SK-N-SH (cell line): ENCODE measurements around the gene MEI1. TPM values are rescaled to one million over a fixed set of nuclear protein-coding genes. Genes with fewer than 3 reads are reported as not detected.

Source experiments
- CHD2 ChIP-seq: fragments of 150-350 bp; IDR thresholded peaks from 2 replicates; pipeline ENCODE4 v1.6.1; 2018; ENCODE audit warnings: low read length; ENCODE audit not compliant: partially characterized antibody
- EP300 ChIP-seq, 2 experiments: IDR thresholded peaks; 2 replicates each; pipeline versions ENCODE4 v1.4.0 to v1.6.1; 2012; ENCODE audit warnings: borderline replicate concordance in 1 of 2, low read depth in 1 of 2, low read length in 1 of 2
- FOXM1 ChIP-seq: IDR thresholded peaks from 2 replicates; pipeline ENCODE4 v1.4.0; 2012; ENCODE audit warnings: low read depth, mild to moderate bottlenecking
- GABPA ChIP-seq: IDR thresholded peaks from 2 replicates; pipeline ENCODE4 v1.4.0; 2012; ENCODE audit warnings: low read depth, mild to moderate bottlenecking
- MAX ChIP-seq: IDR thresholded peaks from 2 replicates; pipeline ENCODE4 v1.4.0; 2012; ENCODE audit warnings: low read depth
- MEF2A ChIP-seq: IDR thresholded peaks from 2 replicates; pipeline ENCODE4 v1.4.0; 2012; ENCODE audit warnings: low read depth, borderline replicate concordance
- NFIC ChIP-seq: IDR thresholded peaks from 2 replicates; pipeline ENCODE4 v1.4.0; 2012; ENCODE audit warnings: borderline replicate concordance
- NRF1 ChIP-seq: IDR thresholded peaks from 2 replicates; pipeline ENCODE4 v1.6.1; 2012; ENCODE audit warnings: low read depth, mild to moderate bottlenecking, low read length
- RFX5 ChIP-seq: IDR thresholded peaks from 2 replicates; pipeline ENCODE4 v1.6.1; 2012; ENCODE audit warnings: mild to moderate bottlenecking, improper control_type of control experiment, low read length
- SIN3A ChIP-seq: IDR thresholded peaks from 2 replicates; pipeline ENCODE4 v1.6.1; 2012; ENCODE audit warnings: low read depth, mild to moderate bottlenecking, low read length, moderate library complexity, borderline replicate concordance
- TEAD4 ChIP-seq: IDR thresholded peaks from 2 replicates; pipeline ENCODE4 v1.4.0; 2012; ENCODE audit warnings: mild to moderate bottlenecking, borderline replicate concordance; ENCODE audit not compliant: insufficient read depth
- YY1 ChIP-seq: IDR thresholded peaks from 2 replicates; pipeline ENCODE4 v1.4.0; 2012; ENCODE audit warnings: low read depth, mild to moderate bottlenecking
- ZBTB33 ChIP-seq: IDR thresholded peaks from 2 replicates; pipeline ENCODE4 v1.4.0; 2012; ENCODE audit warnings: low read depth, borderline replicate concordance
- polyA plus RNA-seq, 3 experiments: library from polyadenylated mRNA; depleted of rRNA; stranded (reverse); fragments of >200 nt; gene quantifications; 2 replicates each; pipeline ENCODE4 v1.2.3, GENCODE V29; 2012
- TF ChIP-seq, protein P1 (sequence below): IDR thresholded peaks from 2 replicates; pipeline ENCODE4 v1.6.1; 2012; ENCODE audit warnings: mild to moderate bottlenecking, low read depth, low read length, moderate library complexity
- TF ChIP-seq, protein P2 (sequence below): IDR thresholded peaks from 2 replicates; pipeline ENCODE4; 2012

MEI1 gene
- polyA plus RNA-seq, 1 of the 3 experiments (the other 2 are of a cell fraction): not detected

DNA sequence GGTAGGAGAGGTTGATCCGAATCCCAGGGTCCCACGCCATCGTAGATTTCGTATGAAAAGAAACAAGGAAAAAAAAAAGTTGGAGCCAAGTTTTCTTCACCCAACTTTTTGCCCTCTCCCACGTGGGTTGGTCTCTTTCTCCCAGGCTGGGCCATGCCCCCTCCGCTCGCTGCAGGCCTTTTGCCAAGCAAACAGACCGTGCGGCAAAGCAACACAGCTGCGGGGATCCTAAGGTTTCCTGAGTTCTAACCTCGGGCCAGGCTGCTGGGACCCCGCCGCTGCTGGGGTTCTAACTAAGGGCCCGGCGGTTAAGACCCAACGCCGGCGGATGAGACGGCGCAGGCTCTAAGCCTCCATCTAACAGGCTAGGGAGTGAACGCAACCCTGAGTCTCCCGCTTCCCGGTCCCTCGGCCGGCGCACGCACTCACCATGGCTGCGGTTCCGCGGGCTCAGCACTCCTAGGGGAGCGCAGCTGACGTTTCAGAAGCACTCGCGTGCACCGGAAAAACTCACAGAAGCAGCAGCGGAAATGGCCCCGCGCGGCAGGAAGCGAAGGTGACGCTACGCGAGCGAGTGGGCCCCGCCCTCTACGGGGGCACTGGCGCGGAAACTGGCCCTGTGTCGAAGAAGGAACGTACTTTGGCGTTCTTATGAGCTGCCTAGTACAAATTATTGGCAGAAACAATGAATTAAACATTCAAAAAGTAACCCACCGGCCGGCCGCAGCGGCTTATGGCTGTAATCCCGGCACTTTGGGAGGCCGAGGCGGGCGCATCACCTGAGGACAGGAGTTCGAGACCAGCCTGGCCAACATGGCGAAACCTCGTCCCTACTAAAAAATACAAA lies 10.7 kb upstream of the MEI1 start, which contains the start of gene SNU13 (continued):
- TF ChIP-seq ZBTB33 (no peak), CHD2 (peak; percentile 50), YY1 (no peak), FOXM1 (no peak), MEF2A (no peak), GABPA (peak; percentile 88), NRF1 (no peak), EP300 (IDR thresholded peaks at IDR 0.05; ENCODE audit: borderline replicate concordance in 1 of 2, low read depth in 1 of 2, low read length in 1 of 2) (no peak), SIN3A (peak; percentile 79; the same call in 1 of the 2 replicates), MAX (peak; percentile 85), NFIC (no peak), RFX5 (no peak), TEAD4 (no peak)
- TF ChIP-seq, protein P1, sequence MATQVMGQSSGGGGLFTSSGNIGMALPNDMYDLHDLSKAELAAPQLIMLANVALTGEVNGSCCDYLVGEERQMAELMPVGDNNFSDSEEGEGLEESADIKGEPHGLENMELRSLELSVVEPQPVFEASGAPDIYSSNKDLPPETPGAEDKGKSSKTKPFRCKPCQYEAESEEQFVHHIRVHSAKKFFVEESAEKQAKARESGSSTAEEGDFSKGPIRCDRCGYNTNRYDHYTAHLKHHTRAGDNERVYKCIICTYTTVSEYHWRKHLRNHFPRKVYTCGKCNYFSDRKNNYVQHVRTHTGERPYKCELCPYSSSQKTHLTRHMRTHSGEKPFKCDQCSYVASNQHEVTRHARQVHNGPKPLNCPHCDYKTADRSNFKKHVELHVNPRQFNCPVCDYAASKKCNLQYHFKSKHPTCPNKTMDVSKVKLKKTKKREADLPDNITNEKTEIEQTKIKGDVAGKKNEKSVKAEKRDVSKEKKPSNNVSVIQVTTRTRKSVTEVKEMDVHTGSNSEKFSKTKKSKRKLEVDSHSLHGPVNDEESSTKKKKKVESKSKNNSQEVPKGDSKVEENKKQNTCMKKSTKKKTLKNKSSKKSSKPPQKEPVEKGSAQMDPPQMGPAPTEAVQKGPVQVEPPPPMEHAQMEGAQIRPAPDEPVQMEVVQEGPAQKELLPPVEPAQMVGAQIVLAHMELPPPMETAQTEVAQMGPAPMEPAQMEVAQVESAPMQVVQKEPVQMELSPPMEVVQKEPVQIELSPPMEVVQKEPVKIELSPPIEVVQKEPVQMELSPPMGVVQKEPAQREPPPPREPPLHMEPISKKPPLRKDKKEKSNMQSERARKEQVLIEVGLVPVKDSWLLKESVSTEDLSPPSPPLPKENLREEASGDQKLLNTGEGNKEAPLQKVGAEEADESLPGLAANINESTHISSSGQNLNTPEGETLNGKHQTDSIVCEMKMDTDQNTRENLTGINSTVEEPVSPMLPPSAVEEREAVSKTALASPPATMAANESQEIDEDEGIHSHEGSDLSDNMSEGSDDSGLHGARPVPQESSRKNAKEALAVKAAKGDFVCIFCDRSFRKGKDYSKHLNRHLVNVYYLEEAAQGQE: no peak
- TF ChIP-seq, protein P2, sequence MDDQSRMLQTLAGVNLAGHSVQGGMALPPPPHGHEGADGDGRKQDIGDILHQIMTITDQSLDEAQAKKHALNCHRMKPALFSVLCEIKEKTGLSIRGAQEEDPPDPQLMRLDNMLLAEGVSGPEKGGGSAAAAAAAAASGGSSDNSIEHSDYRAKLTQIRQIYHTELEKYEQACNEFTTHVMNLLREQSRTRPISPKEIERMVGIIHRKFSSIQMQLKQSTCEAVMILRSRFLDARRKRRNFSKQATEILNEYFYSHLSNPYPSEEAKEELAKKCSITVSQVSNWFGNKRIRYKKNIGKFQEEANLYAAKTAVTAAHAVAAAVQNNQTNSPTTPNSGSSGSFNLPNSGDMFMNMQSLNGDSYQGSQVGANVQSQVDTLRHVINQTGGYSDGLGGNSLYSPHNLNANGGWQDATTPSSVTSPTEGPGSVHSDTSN: no peak
